Thyroid gland (tissue), 4 donors: Measurements from ENCODE around the gene STX5. TPM values are rescaled to one million over a fixed set of nuclear protein-coding genes. Genes with fewer than 3 reads are reported as not detected.
"Not testable (repeated sequence)": the region's sequence is repeated elsewhere in the genome, so short reads cannot be mapped to it uniquely, and the experiment has no call there.

ENCODE experiments used
- DNase-seq, 2 donors: peaks; one replicate each; pipeline ENCODE4 v3.0.0-alpha.2; 2019
- H3K27ac ChIP-seq, 3 donors: fragments of 200-600 bp; sonication (generic); 1 replicate in 2 of 3; 2 replicates in 1 of 3; pipeline ENCODE4 v1.5.1; 2016 to 2019; ENCODE audit warnings: mild to moderate bottlenecking in 1 of 3, moderate library complexity in 1 of 3
- H3K27me3 ChIP-seq: fragments of 200-600 bp; sonication (generic); one replicate; pipeline ENCODE4 v1.5.1; 2019
- H3K36me3 ChIP-seq, 2 donors: fragments of 200-600 bp; sonication (generic); one replicate each; pipeline ENCODE4 v1.5.1; 2016 to 2019
- H3K4me1 ChIP-seq, 2 donors: fragments of 200-600 bp; sonication (generic); one replicate each; pipeline ENCODE4 v1.5.1; 2017 to 2019
- H3K4me3 ChIP-seq, 3 donors: fragments of 200-600 bp; sonication (generic); replicated peaks in 1 of 3; 1 replicate in 2 of 3; 2 replicates in 1 of 3; pipeline ENCODE4 v1.5.1; 2016; ENCODE audit warnings: mild to moderate bottlenecking in 1 of 3
- H3K9me3 ChIP-seq: fragments of 200-600 bp; sonication (generic); one replicate; pipeline ENCODE4 v1.5.1; 2017
- CTCF ChIP-seq, 6 experiments: fragments of 200-600 bp in 3 of 6; fragments of 450-650 bp in 3 of 6; sonication (generic) in 3 of 6; IDR thresholded peaks; one replicate each; pipeline ENCODE4 v1.5.1; 2016 to 2019; ENCODE audit warnings: antibody characterized with exemption in 6 of 6, mild to moderate bottlenecking in 2 of 6, inconsistent platforms in 1 of 6, moderate library complexity in 1 of 6
- POLR2A ChIP-seq, 2 donors: fragments of 450-650 bp; IDR thresholded peaks; one replicate each; pipeline ENCODE4 v1.6.1; 2017; ENCODE audit warnings: antibody characterized with exemption in 2 of 2, mild to moderate bottlenecking in 2 of 2, moderate library complexity in 1 of 2
- WGBS, 2 donors: methylation state at CpG; one replicate each; pipeline ENCODE4 v1.1.5; 2017; 5-methylcytosine and 5-hydroxymethylcytosine counted together
- intact Hi-C: fragments of 100-400 bp; cut with DNase I; formaldehyde crosslinking; loops from one replicate; pipeline ENCODE4 v1.15.1; 2023
- total RNA-seq, 4 donors: library from RNA; depleted of rRNA; stranded (reverse); fragments of >200 nt; gene quantifications; one replicate each; pipeline ENCODE4 v1.2.3, GENCODE V29; 2016

STX5 gene
- total RNA-seq, 4 donors from 2014 or later: 26.3 to 62.8 (median 56.7) TPM

- intact Hi-C loops: loop anchor here (10.0 kb wide), 1 partner anchor 48 kb away; the partner anchor contains the start of gene TMEM179B
- Histone ChIP-seq H3K27me3 (no peaks in the 10 kb centered on the region), H3K4me1 (peaks cover 17 to 19% of the 10 kb centered on the region in 2 donors), H3K4me3 (peak within 1 kb of the TSS; percentile 62 to 96 (median 65)), H3K36me3 (peaks cover 4 to 12% of the 10 kb centered on the region in 2 donors), H3K27ac (peak within 1 kb of the TSS; percentile 87 to 94 (median 90)), H3K9me3 (no peaks in the 10 kb centered on the region)
- no peak for TF ChIP-seq POLR2A (IDR thresholded peaks at IDR 0.05)
- TF ChIP-seq CTCF (IDR thresholded peaks at IDR 0.05): no peak
- peak; percentile 34 to 51 for DNase-seq
- 14 to 32% methylated on average over 12 to 40 of the region's 40 CpGs for WGBS, 2 donors
Observed at GRCh38 chr11:62832336-62833234, 734 bp upstream of the STX5 start, which contains the start of gene TEX54. TSS of gene TEX54 (minus strand) at chr11:62832841.

- Histone ChIP-seq H3K9me3 (no peaks in the 10 kb centered on the region), H3K27ac (peak overlapping the region; percentile 87 to 94 (median 90)), H3K4me3 (peak overlapping the region; percentile 62 to 96 (median 65)), H3K4me1 (peaks cover 17 to 19% of the 10 kb centered on the region in 2 donors), H3K36me3 (peaks cover 18 to 28% of the 10 kb centered on the region in 2 donors), H3K27me3 (no peaks in the 10 kb centered on the region)
- TF ChIP-seq POLR2A (IDR thresholded peaks at IDR 0.05): no peak
- no peak for TF ChIP-seq CTCF (IDR thresholded peaks at IDR 0.05)
- WGBS, 2 donors: 1 to 2% methylated on average over 20 to 27 of the region's 33 CpGs
- DNase-seq: no peak
- intact Hi-C loops: loop anchor here (10.0 kb wide), 1 partner anchor 46 kb away; the partner anchor contains the start of gene TMEM179B
Observed at GRCh38 chr11:62830904-62831519, 839 bp downstream of the STX5 start.

- H3K36me3 ChIP-seq: peaks cover 46 to 52% of the 10 kb centered on the region in 2 donors
- H3K9me3 ChIP-seq, intact Hi-C loops, H3K4me3 ChIP-seq, H3K27me3 ChIP-seq, H3K27ac ChIP-seq, DNase-seq: not testable (repeated sequence)
- WGBS, 2 donors: 93 to 97% methylated on average over 8 of the region's 8 CpGs
- H3K4me1 ChIP-seq: peaks cover 12 to 19% of the 10 kb centered on the region in 2 donors
Observed at GRCh38 chr11:62828130-62828529, 3.7 kb downstream of the STX5 start.

GRCh38 chr11:62823677-62824076 is 8.2 kb downstream of the STX5 start:
- Histone ChIP-seq H3K27ac (no peak overlapping the region), H3K36me3 (peaks cover 85 to 91% of the 10 kb centered on the region in 2 donors), H3K4me3 (no peak overlapping the region), H3K27me3 (no peaks in the 10 kb centered on the region), H3K4me1 (no peaks in the 10 kb centered on the region), H3K9me3 (no peaks in the 10 kb centered on the region)
- no peak for DNase-seq
- TF ChIP-seq CTCF (IDR thresholded peaks at IDR 0.05): no peak
- no peak for TF ChIP-seq POLR2A (IDR thresholded peaks at IDR 0.05)
- 95 to 100% methylated on average over 3 of the region's 3 CpGs for WGBS, 2 donors
- intact Hi-C loops: no loop called here

- no peak for DNase-seq
- Histone ChIP-seq H3K9me3 (no peaks in the 10 kb centered on the region), H3K4me3 (no peak overlapping the region), H3K27ac (no peak overlapping the region), H3K4me1 (no peaks in the 10 kb centered on the region), H3K27me3 (no peaks in the 10 kb centered on the region), H3K36me3 (peaks cover 29 to 55% of the 10 kb centered on the region in 2 donors)
- intact Hi-C loops: no loop called here
- TF ChIP-seq CTCF (IDR thresholded peaks at IDR 0.05) (no peak), POLR2A (IDR thresholded peaks at IDR 0.05) (no peak)
- 93% methylated on average over 4 of the region's 4 CpGs for WGBS, 2 donors
Observed at GRCh38 chr11:62817129-62817528, 14.7 kb downstream of the STX5 start.
